HG03378 (cell line): ENCODE data around the gene SLC7A8.
A peak's percentile ranks its signal among the peaks of the same experiment; 100 is the strongest.

Source experiments
- ATAC-seq: cut with Tn5 transposase; IDR thresholded peaks from one replicate; pipeline ENCODE4 v1.9.1; 2021; ENCODE audit warnings: mild to moderate bottlenecking, moderate library complexity; ENCODE audit not compliant: unreplicated experiment

The SLC7A8 gene

GRCh38 chr14:23101213-23101970 is 82.1 kb downstream of the SLC7A8 start:
- ATAC-seq: no peak

- ATAC-seq: no peak
Observed at GRCh38 chr14:23099212-23099861, 84.1 kb downstream of the SLC7A8 start.

- ATAC-seq: no peak
Observed at GRCh38 chr14:23097786-23098185, 85.7 kb downstream of the SLC7A8 start.

- ATAC-seq: peak; percentile 95
Observed at GRCh38 chr14:23095196-23096108, 88.0 kb downstream of the SLC7A8 start, which contains the start of gene C14orf119. Gene C14orf119 (plus strand): TSS chr14:23095505. CDS start chr14:23097659, 2,154 bp downstream.

GRCh38 chr14:23094666-23095195 is 88.7 kb downstream of the SLC7A8 start, which contains the start of gene ACIN1:
Gene ACIN1 (minus strand): TSS chr14:23095136. CDS start chr14:23095112, 24 bp downstream.
- peak; percentile 23 for ATAC-seq

GRCh38 chr14:23093991-23094665 is 89.3 kb downstream of the SLC7A8 start:
- ATAC-seq: no peak

- ATAC-seq: no peak
Observed at GRCh38 chr14:23093526-23093925, 89.9 kb downstream of the SLC7A8 start.

GRCh38 chr14:23093104-23093503 is 90.4 kb downstream of the SLC7A8 start:
- ATAC-seq: no peak

GRCh38 chr14:23091294-23092225 is 91.9 kb downstream of the SLC7A8 start:
- no peak for ATAC-seq

- ATAC-seq: no peak
Observed at GRCh38 chr14:23090254-23090636, 93.2 kb downstream of the SLC7A8 start.

- ATAC-seq: no peak
Observed at GRCh38 chr14:23089498-23090253, 93.8 kb downstream of the SLC7A8 start.

- ATAC-seq: no peak
Observed at GRCh38 chr14:23086565-23086964, 96.9 kb downstream of the SLC7A8 start.

GRCh38 chr14:23085458-23085857 is 98.0 kb downstream of the SLC7A8 start:
- ATAC-seq: no peak

- ATAC-seq: no peak
Observed at GRCh38 chr14:23080474-23080873, 103.0 kb downstream of the SLC7A8 start.

GRCh38 chr14:23079716-23080115 is 103.7 kb downstream of the SLC7A8 start:
- ATAC-seq: no peak

GRCh38 chr14:23078692-23079116 is 104.8 kb downstream of the SLC7A8 start:
- no peak for ATAC-seq

GRCh38 chr14:23077962-23078361 is 105.5 kb downstream of the SLC7A8 start:
- no peak for ATAC-seq

GRCh38 chr14:23076785-23077408 is 106.6 kb downstream of the SLC7A8 start:
- no peak for ATAC-seq
